CMK (cell line): Measurements from ENCODE around the gene DNAJA3.

Source experiments
- DNase-seq: peaks from one replicate; pipeline ENCODE4 v3.0.0-alpha.2; 2010; ENCODE audit warnings: low read depth

Gene DNAJA3

DNA sequence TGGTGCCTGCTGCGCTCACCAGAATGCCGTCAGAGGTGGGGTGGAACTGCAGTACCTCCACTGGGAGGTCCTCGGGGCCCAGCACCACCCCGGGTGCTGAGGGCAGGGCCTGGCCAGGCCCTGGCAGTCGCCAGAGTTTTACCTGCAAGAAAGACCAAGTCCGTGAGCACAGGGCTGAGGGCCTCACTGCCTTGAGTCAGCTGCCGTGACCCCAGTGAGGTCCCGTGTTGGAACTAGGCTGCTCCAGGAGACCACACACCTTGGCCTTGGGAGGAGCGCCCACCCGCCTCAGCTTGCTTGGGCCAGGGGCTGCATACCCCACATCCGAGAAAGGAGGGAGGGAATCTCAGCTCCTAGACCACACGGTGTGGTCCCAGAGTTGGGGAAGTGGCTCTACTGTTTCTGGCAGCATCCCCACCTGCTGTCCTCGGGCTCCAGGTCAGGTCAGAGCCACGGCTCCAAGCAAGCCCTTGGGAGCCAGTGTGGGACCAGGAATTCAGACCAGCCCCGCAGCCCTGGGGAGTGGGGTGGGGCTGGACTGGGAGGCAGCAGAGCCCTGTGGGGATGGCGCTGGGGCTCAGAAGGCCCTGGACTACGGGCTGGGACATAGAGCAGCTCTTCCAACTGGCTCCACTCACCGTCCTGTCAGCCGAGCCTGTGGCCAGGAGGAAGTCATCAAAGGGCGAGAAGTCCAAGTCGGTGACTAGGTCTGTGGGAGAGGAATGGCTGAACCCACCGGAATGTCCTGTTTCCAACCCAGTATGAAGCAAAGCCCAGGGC lies 17.9 kb upstream of the DNAJA3 start:
- no peak for DNase-seq

DNA sequence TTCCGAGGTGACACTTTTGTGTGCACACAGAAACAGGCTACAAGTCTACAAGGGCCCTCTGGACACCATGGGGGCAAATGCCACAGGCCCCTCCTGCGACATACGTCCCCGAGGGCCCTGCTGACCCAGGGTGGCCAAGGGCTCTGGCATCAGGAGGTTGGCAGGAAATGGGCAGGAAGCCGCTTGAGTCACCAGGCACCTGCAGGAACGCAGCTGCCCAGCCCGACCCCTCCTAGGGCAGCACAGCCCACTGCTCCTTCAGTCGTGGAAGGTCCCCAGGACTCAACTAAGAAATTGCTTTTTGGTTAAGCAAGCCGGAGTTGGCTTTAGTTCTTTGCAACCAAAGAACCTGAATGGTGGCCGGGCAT lies 17.4 kb upstream of the DNAJA3 start:
- no peak for DNase-seq

DNA sequence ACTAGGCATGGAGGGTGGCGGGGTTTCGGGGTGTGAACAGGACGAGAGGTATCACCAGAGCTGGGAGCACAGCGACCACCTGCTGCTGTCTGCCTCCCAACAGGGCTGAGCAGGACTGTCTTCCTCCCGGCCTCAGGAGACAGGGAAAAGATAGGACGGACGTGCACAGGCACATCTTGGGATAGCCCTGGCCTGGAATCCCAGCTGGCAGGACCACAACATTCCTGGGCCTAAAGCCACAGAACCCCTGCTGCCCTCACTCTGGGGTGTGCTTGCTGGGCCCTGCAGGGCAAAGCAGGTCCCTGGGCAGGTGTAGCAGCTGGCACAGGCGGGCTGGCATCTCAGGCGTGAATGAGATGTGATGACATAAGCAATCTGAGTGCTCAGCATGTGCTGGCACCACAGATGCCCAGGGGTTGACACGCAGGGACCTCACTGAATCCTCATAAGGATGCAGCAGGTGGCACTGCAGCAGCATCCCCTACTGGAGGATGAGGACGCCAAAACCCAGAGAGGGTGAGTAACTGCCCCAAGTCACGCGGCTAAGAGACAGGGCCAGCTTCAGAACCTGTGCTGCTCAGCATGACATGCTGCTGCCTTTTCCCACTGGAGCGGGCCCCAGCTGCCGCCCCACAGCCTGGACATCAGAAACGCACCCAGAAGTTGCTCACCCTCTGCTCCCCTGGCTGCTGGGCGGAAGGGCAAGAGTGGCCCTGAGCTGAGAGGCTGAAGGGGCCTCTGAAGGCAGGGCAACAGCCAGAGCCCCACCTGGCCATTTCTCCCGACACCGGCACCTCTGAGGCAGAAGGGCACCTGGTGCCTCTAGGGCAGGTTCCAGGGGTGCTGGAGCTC lies 16.4 kb upstream of the DNAJA3 start:
- DNase-seq: no peak

DNA sequence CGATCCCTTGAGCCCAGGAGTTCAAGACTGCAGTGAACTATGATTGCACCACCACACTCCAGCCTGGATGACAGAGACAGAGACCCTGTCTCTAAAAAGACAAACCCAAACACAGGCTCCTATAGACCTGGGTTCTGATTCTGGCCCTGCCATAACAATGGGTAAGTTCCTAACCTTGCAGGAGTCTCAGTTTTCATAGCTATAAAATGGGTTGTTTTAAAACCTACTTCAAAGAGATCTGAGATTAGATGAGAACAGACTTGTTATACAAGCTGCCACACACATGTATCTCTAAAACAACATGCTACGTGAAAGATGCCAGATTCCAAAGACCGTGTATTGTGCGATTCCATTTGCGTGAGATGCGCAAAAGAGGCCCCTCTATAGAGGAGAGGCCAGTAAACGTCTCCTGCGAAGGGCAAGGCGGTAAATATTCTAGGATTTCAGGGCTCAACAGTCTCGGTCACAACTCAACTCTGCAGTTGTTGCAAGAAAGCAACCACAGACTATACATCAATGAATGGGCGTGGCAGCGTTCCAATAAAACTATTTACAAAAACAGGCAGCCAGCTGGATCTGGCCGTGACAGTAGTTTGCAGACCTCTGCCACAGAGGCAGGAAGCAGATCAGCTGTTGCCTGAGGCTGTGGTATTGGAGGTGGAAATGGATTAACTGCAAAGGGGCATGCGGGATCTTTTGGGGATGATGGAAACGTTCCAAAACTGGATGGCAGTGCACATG lies 15.2 kb upstream of the DNAJA3 start:
- DNase-seq: no peak

DNA sequence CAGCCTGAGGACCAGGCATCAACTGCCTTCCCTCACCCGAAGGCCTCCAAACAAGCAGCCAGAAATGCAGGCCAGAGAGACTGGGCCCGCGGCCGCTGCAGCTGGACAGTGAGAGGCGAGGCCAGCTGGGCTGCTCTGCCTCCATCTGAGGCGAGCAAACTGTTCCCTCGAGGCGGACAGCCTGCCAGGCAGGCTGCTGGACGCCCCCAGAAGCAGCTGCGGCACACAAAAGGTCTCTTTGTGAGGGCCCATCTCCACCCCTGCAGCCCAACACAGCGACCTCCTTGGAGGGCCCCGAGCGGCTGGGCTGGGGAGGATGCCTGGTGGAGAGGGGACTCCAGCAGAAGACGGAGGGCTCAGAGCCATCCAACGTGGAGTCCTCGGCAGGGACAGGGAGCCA lies 14.0 kb upstream of the DNAJA3 start:
- DNase-seq: no peak

DNA sequence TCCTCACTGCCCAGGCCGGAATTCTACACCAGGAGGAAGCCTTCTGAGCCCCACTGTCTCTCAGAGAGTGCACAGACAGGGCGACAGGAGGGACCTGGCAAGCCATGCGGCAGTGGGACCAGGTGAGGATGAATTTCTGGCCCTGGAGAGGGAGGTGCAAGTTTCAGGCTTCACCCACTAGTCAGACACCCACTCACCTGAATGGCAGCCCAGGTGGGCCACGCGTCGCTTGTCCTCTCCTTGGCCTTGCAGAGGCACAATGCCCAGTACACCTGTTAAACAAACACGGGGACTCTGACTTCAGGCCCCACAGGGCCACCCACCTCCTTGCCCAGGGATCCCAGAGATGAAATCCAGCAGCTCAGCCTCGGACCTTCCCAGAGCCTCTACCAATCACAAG lies 13.5 kb upstream of the DNAJA3 start:
- DNase-seq: no peak

DNA sequence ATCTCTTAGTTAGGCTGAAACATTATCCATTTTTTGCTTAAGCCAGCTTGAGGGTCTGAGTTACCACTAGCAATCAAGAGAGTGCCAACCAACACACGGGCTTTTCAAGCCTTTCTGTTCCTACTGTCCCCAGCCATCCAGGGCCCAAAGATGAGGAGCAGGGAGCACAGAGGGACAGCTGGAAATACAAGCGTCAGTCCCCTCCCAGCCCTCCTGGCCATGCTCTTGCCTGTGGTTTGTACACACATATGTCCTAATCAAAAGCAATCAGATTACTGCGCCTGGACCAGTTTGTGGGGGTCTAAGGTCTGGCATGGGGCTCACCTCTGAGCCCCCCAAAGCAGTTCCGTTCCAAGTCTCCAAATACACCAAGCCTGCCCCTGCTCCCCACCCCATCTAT lies 12.8 kb upstream of the DNAJA3 start:
- DNase-seq: no peak

DNA sequence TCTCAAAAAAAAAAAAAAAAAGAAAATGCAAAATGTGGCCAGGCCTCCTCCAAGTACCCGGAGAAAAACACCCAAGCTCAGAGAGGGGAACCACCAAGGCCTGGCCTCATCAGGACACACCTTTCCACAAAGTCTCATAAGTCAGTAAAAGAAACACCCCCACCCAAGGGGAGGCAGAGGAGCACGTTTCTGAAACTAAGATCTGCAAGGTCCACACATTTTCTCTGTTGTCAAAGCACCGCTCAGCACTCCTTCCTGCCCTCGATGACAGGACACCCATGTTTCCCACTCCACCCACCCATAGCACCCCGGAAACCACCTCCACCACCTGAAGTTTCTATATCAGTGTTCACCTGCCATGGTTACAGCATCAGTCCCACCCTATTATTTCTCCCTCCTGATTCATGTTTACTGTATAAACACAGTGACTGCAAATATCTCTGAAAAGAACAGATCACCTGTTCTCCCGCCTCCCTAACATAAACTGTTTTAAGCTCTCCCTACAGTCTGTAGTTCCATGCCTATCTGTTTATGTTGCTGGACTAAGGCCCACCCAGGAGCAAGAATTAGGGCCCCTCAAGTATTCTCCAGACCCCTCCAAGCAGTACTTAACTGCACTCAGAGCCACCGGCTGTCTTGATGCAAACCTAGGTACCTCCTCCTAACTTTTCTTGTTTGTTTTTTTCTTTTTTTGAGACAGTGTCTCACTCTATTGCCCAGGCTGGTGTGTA lies 11.3 kb upstream of the DNAJA3 start:
- DNase-seq: no peak

DNA sequence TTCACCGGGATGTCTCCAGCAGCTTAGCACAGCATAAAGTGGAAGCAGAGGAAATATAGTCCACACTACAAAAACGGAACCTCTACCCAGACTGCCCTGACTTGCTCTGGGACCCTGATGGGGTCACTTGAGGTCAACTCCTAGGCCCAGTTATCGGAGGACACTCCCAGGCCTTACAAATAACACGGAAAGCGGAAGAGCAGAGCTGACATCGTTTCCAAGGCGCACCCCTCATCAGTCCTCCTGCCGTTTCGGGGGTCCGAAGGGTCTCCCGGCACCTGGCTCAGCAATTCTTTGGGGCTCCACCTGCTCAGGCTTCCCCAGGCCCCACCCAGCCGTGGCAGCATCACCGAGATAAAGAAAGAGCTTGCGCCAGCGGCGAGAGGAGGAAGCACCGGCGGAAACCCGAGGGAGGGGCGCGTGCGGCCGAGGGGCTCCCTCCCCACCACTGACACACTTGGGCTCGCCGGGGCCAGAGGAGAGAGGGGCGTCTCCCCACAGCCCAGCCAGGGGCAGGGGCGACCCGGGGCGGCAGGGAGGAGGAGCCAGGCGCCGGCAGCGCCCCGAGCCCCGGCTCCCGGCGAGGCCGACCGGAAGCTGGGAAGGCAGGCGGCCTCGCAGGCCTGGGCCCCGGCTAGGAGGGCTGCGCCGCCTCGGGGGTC lies 10.0 kb upstream of the DNAJA3 start:
- DNase-seq: peak; percentile 64

DNA sequence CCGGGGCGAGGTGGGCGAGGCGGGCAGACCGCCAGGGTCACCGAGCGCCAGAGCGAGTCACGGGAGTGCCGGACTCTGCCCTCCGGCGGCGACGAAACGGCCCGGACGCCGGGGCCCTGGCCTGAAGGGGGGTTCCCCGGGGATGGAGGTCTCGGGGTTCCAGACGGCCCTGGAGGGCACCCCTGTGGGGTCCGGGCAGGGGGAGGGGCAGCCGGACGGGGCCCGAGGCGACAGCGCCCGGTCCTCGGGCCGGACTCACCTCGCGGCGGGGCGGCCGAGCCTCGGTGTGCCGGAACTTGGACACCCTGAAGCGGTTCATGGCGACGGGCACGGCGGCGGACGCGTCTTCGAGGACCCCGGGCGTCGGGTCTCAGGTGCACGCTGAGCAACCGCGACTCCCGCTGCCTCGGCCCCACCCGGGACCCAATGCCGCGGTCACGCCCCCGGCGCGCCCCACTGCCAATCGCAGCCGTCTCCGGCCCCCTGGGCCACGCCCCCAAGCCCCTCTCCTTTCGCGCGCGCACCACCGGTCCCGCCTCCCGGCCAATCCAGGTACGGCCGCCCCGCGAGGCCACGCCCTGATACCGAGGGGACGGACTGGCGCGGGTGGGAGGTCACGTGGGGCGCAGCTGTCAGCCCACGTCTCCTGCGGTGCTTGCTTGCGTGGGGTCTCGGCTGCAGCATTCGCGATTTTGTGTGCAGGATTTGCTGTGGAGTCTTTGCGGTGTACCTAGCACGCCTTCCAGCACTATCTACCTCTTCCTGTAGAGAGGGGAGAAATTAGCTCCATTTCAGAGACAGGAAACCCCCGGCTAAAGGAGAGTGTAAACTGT lies 9.3 kb upstream of the DNAJA3 start, which contains the start of gene CORO7:
Gene CORO7 (minus strand): TSS at position 397 of the 833 bp plus-strand sequence. CDS start 78 bp downstream, at position 319.
- DNase-seq: peak; percentile 81

DNA sequence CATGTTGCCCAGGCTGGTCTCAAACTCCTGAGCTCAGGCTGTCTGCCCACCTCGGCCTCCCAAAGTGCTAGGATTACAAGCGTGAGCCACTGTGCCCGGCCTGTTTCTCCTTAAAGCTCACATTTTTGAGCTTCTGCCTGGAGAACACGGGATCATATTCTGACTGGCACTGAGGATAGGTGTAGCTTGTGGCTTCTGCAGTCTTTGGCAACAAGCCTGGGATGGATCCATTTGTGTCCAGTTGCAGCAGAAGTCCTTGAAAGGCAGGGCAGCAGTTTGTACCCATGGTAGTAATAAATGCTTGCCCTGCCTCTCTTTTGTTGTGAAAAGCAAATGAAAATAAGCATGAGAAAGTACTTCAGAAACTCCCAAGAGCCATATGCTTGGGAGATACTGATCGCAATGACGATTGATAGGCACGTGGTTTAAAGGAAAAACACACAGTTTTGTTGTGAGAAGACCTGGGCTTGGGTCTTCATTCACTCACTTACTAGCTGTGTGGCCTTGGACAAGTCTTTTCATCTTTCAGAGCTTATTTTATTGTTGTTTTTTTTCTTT lies 6.2 kb upstream of the DNAJA3 start:
- no peak for DNase-seq

DNA sequence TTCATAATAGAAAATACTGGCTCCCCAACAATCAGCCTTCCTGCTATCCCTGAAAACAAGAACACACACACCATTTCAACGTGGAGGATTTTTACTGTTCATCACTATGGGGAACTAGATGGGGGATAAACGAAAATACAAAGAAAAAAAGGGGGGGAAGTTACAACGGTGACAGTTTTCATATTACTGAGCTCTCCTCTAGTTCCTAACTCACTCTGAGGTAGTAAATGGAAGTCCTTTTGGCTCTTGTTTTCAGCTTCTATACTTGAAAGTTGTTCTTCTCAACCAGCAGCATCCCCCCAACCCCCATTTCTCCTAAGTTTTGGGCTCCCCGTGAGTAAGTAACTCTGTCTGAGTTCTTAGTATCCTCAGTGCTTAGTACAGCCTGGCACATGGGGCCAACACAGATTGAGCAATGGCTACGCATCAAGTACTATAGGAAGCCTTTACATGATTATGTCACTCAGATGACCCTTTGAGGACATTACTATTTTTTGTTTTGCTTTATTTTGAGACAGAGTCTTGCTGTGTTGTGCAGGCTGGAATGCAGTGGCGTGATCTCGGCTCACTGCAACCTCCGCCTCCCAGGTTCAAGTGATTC lies 5.1 kb upstream of the DNAJA3 start:
- no peak for DNase-seq

DNA sequence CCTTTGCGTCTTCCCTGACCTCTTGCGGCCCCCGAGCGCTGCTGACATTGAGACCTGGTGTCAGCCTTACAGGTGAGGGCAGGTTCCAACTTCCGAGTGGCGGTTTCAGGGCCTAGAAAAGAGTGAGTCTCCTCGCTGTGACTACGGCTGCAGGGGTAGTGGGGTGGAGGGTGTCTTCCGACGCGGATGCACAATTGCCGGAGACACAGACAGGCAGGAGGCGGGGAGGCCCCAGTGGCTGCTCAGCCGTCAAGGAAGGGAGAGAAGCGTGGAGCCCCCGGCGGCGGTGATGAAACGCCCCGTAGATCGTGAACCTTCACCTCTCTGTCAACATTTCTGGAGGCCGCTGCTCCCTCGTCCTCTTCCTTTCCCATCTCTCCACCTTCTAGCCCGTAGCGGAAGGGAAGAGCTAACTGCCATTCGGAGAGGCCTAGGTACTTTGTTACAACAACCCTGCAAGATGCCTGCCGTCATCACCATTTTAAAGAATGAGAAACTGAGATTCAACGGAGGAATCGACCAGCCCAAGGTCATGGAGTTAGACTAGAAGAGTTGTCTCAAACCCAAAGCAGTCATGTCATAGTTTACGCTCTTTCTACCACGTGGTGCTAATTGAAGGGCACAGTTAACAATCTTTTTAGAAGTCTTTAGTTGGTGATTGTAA lies 485 bp downstream of the DNAJA3 start:
- no peak for DNase-seq

DNA sequence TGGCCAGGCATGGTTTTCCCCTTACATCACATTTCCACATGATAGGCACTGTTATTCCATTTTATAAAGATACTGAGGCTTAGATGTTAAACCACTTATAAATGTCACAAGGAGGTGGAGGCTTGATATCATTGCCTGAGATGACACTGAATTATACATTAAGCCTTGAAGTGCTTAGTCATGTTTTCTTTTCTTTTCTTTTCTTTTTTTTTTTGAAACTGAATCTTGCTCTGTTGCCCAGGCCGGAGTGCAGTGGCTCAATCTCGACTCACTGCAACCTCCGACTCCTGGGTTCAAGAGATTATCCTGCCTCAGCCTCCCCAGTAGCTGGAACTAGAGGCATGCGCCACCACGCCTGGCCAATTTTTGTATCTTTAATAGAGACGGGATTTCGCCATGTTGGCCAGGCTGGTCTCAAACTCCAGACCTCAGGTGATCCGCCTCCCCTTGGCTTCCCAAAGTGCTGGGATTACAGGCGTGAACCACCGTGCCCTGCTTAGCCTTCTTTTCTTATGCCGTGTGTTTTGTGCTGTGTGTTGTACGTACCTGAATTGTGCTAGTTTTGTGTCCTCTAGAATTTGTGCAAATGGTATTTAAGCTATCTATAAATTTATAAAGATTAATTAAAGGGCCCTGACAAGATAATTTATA lies 1.2 kb downstream of the DNAJA3 start:
- DNase-seq: no peak

DNA sequence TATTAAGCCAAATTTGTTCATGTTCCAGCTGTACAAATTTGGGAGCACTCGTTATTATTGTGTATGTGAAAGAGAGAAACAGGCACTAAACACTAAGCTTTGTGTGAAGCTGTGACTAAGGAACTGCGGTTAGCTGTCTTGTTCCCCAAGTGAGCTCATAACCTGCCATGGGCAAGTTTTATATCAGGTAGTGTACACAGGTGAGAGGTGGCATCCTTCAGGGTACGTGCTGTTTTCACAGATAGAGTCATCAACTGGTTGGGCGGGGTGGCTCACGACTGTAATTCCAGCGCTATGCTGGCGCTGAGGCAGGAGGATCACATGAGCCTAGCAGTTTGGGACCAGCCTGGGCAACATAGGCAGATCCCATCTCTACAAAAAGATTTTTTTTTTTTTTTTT lies 2.8 kb downstream of the DNAJA3 start:
- no peak for DNase-seq

DNA sequence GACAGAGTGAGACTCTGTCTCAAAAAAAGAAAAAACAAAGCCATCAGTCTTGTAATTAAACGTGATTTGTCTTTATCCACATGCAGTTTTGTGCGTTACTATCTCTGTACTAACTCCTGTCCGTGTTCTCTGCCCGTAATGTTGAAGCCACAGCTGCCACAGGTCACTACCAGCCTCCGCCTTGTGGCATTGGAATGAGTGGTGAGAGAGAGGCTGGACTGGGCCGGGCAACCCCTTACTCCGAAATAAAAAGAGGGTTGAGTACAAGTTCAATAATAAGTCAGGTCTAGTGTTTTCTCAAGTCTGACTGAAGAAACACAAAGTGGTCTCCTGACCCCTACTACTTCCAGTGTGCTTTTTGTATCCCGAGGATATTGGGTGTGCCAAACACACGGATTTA lies 5.4 kb downstream of the DNAJA3 start:
- no peak for DNase-seq

DNA sequence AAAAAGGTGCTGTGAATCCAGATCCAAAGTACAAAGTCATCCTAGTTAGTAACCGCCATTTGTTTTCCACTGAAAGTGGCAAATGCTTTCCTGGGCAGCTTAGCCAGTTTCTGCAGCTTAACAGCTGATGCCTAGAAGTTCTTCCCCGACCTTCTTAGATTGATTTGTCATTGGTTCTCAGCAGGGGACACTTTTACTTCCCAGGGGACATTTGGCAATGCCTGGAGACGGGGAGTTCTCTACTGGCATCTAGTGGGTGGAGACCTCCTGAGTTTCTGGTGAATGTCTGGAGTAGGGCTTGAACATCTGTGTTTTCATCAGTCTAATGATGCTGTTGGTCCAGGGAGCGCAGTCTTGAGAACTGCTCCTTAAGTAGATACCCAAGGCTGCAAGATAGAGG lies 7.6 kb downstream of the DNAJA3 start:
- DNase-seq: no peak

DNA sequence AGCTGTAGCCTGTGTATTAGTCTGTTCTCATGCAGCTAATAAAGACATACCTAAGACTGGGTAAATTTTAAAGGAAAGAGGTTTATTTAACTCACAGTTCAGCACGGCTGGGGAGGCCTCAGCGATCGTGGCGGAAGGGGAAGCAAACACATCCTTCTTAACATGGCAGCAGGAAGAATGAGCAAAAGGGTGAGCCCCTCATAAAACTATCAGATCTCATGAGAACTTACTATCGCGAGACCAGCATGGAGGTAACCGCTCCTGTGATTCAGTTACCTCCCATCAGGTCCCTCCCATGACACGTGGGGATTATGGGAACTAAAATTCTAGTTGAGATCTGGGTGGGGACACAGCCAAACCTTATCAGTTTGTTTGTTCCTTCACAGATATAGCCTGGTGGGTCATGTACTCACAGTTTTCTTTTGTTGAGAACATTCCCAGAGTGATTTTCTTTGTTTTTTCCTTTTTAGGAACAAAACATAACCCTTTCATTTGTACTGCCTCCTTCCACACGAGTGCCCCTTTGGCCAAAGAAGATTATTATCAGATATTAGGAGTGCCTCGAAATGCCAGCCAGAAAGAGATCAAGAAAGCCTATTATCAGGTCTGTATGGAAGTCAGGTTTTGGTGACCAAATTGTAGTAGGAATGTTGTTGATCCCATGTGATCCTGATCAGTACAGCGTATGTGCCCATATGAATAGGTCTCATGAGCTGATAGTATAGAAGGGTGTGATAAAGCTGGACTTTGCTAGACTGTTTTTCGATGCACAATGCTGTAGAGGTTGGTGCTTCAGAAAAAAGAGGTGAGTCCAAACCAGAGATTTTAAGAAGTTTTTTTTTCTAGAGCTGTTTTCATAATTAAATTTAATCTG lies 8.5 kb downstream of the DNAJA3 start:
- no peak for DNase-seq
